HepG2 (cell line): Measurements from ENCODE around the gene FBXW5. TPM values are rescaled to one million over a fixed set of nuclear protein-coding genes. Genes with fewer than 3 reads are reported as not detected.

ENCODE experiments used
- GABPA ChIP-seq, 2 experiments: IDR thresholded peaks; 2 replicates each; pipeline ENCODE4 v1.6.1; 2011 to 2016; ENCODE audit warnings: low read depth in 2 of 2, low read length in 1 of 2, missing biosample characterization in 1 of 2, missing genetic modification characterization in 1 of 2
- GLI4 ChIP-seq: sonication (generic); formaldehyde crosslinking; IDR thresholded peaks from 2 replicates; pipeline ENCODE4 v1.5.1; 2020; ENCODE audit warnings: missing genetic modification reagents, mild to moderate bottlenecking, moderate library complexity, borderline replicate concordance
- NFYB ChIP-seq: sonication (generic); formaldehyde crosslinking; IDR thresholded peaks from 2 replicates; pipeline ENCODE4 v1.4.0; 2020; ENCODE audit warnings: missing genetic modification reagents
- SKIL ChIP-seq: sonication (generic); formaldehyde crosslinking; IDR thresholded peaks from 2 replicates; pipeline ENCODE4 v1.8.0; 2022; ENCODE audit warnings: missing genetic modification reagents, mild to moderate bottlenecking, moderate library complexity, borderline replicate concordance
- TFDP1 ChIP-seq: IDR thresholded peaks from 2 replicates; pipeline ENCODE4 v1.6.1; 2016; ENCODE audit warnings: missing compliant biosample characterization, missing genetic modification reagents, borderline replicate concordance
- THAP11 ChIP-seq: IDR thresholded peaks from 2 replicates; pipeline ENCODE4 v1.6.1; 2016; ENCODE audit warnings: missing biosample characterization, missing genetic modification reagents
- TMF1 ChIP-seq: sonication (generic); formaldehyde crosslinking; IDR thresholded peaks from 2 replicates; pipeline ENCODE4 v1.8.1; 2022; ENCODE audit warnings: low read depth, missing genetic modification reagents
- ZBTB14 ChIP-seq: sonication (generic); formaldehyde crosslinking; IDR thresholded peaks from 2 replicates; pipeline ENCODE4 v1.4.0; 2020; ENCODE audit warnings: missing genetic modification reagents
- ZNF30 ChIP-seq: sonication (generic); formaldehyde crosslinking; IDR thresholded peaks from 2 replicates; pipeline ENCODE4 v1.5.0; 2020; ENCODE audit warnings: mild to moderate bottlenecking, missing genetic modification reagents
- ZNF407 ChIP-seq: sonication (generic); formaldehyde crosslinking; IDR thresholded peaks from one replicate; pipeline ENCODE4 v1.5.1; 2020; ENCODE audit warnings: mild to moderate bottlenecking, missing genetic modification reagents; ENCODE audit errors: not compliant biosample characterization
- ZNF704 ChIP-seq: sonication (generic); formaldehyde crosslinking; IDR thresholded peaks from 2 replicates; pipeline ENCODE4 v1.8.1; 2023; ENCODE audit warnings: mild to moderate bottlenecking, inconsistent platforms, moderate library complexity, missing genetic modification reagents, borderline replicate concordance
- ZNF891 ChIP-seq: sonication (generic); formaldehyde crosslinking; IDR thresholded peaks from 2 replicates; pipeline ENCODE4 v1.5.0; 2020; ENCODE audit warnings: mild to moderate bottlenecking, missing genetic modification reagents
- polyA plus RNA-seq, 8 experiments: library from polyadenylated mRNA; depleted of rRNA in 3 of 8; stranded (reverse) in 7 of 8; unstranded in 1 of 8; fragments of >200 nt; fragmentation: Illumina TruSeq in 4 of 8; extraction: Trizol in 4 of 8; gene quantifications; 2 replicates each; pipeline versions ENCODE4 v1.2.1 to v1.2.3, GENCODE V29; 2011 to 2016; ENCODE audit warnings: low read depth in 4 of 8, missing spikeins in 1 of 8, mixed read lengths in 1 of 8; ENCODE audit not compliant: insufficient read depth in 1 of 8
- total RNA-seq, 5 experiments: library from RNA; depleted of rRNA; stranded (reverse); fragments of >200 nt; fragmentation: Illumina TruSeq; extraction: Trizol; gene quantifications; 2 replicates each; pipeline ENCODE4 v1.2.3, GENCODE V29; 2016; ENCODE audit warnings: low read depth in 1 of 5

FBXW5 gene
- total and polyA plus RNA-seq, 2 of the 13 experiments (the other 11 are each of a cell fraction or from before 2014, with no cell fraction given) = 52.0 to 60.4 TPM

- TF ChIP-seq ZNF407 (CRISPR knock-in tag) = peak; percentile 84
- peak; percentile 79; the same call in 1 of the 2 replicates for TF ChIP-seq TMF1 (CRISPR knock-in tag)
- peak; percentile 69; the same call in 1 of the 2 replicates for TF ChIP-seq TFDP1 (CRISPR knock-in tag)
- TF ChIP-seq ZNF30 (CRISPR knock-in tag) = 0 out of 2 replicates have a peak, but pooled peaks have one; percentile 35
- no peak for TF ChIP-seq ZBTB14
- TF ChIP-seq GABPA (IDR thresholded peaks at IDR 0.05; ENCODE audit: low read depth, low read length) = peak; percentile 38
- TF ChIP-seq GABPA (CRISPR knock-in tag; IDR thresholded peaks at IDR 0.05; ENCODE audit: low read depth) = no peak; the same call in 1 of the 2 replicates
- no peak for TF ChIP-seq NFYB (CRISPR knock-in tag)
- 0 out of 2 replicates have a peak, but pooled peaks have one; percentile 21 for TF ChIP-seq THAP11
- peak; percentile 44; the same call in 1 of the 2 replicates for TF ChIP-seq ZNF891 (CRISPR knock-in tag)
- peak; percentile 79; the same call in 1 of the 2 replicates for TF ChIP-seq GLI4
- 0 out of 2 replicates have a peak, but pooled peaks have one; percentile 45 for TF ChIP-seq ZNF704
- no peak for TF ChIP-seq SKIL (CRISPR knock-in tag)
These were observed 47.7 kb upstream of the FBXW5 start, which contains the start of gene PAXX (continued) for GRCh38 chr9:136991993-136992818.
